Memory B cell (primary cell): Measurements from ENCODE around the gene ZSWIM6.

Source experiments
- ATAC-seq: fragments of 150-1000 bp; cut with Tn5 transposase; 2 replicates; pipeline ENCODE4 v1.10.0; 2021; ENCODE audit warnings: low read depth, mild to moderate bottlenecking, moderate library complexity
- DNase-seq, 2 donors: peaks; one replicate each; pipeline ENCODE4 v3.0.0; 2022; ENCODE audit warnings: low spot score in 2 of 2
- H3K27ac Mint-ChIP-seq: one replicate; pipeline ENCODE4 v1.8.0; 2022; ENCODE audit warnings: mild to moderate bottlenecking, moderate library complexity, mixed read lengths
- H3K27me3 Mint-ChIP-seq: one replicate; pipeline ENCODE4 v1.8.0; 2022; ENCODE audit warnings: mixed read lengths
- H3K36me3 Mint-ChIP-seq: one replicate; pipeline ENCODE4 v1.8.0; 2022; ENCODE audit warnings: mild to moderate bottlenecking, mixed read lengths
- H3K4me1 Mint-ChIP-seq: one replicate; pipeline ENCODE4 v1.8.0; 2022; ENCODE audit warnings: mixed read lengths
- H3K4me3 Mint-ChIP-seq: one replicate; pipeline ENCODE4 v1.8.0; 2022; ENCODE audit warnings: mild to moderate bottlenecking, moderate library complexity, mixed read lengths
- H3K9me3 Mint-ChIP-seq: one replicate; pipeline ENCODE4 v1.8.0; 2022; ENCODE audit warnings: mixed read lengths

Gene ZSWIM6

GRCh38 chr5:61423487-61424145 is 91.6 kb downstream of the ZSWIM6 start:
- no peaks in the 10 kb centered on the region for H3K27me3 Mint-ChIP-seq
- H3K27ac Mint-ChIP-seq: no peak overlapping the region
- H3K36me3 Mint-ChIP-seq: peaks cover 12% of the 10 kb centered on the region
- no peak for ATAC-seq
- H3K4me1 Mint-ChIP-seq: peaks cover 14% of the 10 kb centered on the region
- DNase-seq: no peak
- no peak overlapping the region for H3K4me3 Mint-ChIP-seq
- peaks cover 5% of the 10 kb centered on the region for H3K9me3 Mint-ChIP-seq

GRCh38 chr5:61425918-61426317 is 93.9 kb downstream of the ZSWIM6 start:
- Mint-ChIP-seq H3K9me3 (peaks cover 7% of the 10 kb centered on the region), H3K27me3 (no peaks in the 10 kb centered on the region), H3K36me3 (peaks cover 20% of the 10 kb centered on the region), H3K4me1 (peaks cover 22% of the 10 kb centered on the region), H3K4me3 (no peak overlapping the region), H3K27ac (no peak overlapping the region)
- no peak for ATAC-seq
- DNase-seq: no peak

- Mint-ChIP-seq H3K9me3 (peaks cover 1% of the 10 kb centered on the region), H3K4me3 (no peak overlapping the region), H3K36me3 (peaks cover 8% of the 10 kb centered on the region), H3K27ac (no peak overlapping the region), H3K4me1 (peaks cover 23% of the 10 kb centered on the region), H3K27me3 (no peaks in the 10 kb centered on the region)
- DNase-seq: no peak
- ATAC-seq: no peak
These were observed 97.8 kb downstream of the ZSWIM6 start for GRCh38 chr5:61429906-61430305.

- Mint-ChIP-seq H3K27ac (no peak overlapping the region), H3K4me3 (no peak overlapping the region), H3K27me3 (no peaks in the 10 kb centered on the region), H3K9me3 (peaks cover 1% of the 10 kb centered on the region), H3K36me3 (peaks cover 10% of the 10 kb centered on the region), H3K4me1 (peaks cover 21% of the 10 kb centered on the region)
- ATAC-seq: no peak
- DNase-seq: no peak
These were observed 100.0 kb downstream of the ZSWIM6 start for GRCh38 chr5:61431923-61432620.

GRCh38 chr5:61435368-61435767 is 103.3 kb downstream of the ZSWIM6 start:
- Mint-ChIP-seq H3K4me3 (no peak overlapping the region), H3K27ac (no peak overlapping the region), H3K4me1 (peaks cover 12% of the 10 kb centered on the region), H3K9me3 (peaks cover 4% of the 10 kb centered on the region), H3K36me3 (peaks cover 4% of the 10 kb centered on the region), H3K27me3 (no peaks in the 10 kb centered on the region)
- ATAC-seq (no peak), DNase-seq (no peak)

GRCh38 chr5:61438298-61438970 is 106.4 kb downstream of the ZSWIM6 start:
- Mint-ChIP-seq H3K36me3 (peaks cover 15% of the 10 kb centered on the region), H3K9me3 (peaks cover 16% of the 10 kb centered on the region), H3K27me3 (no peaks in the 10 kb centered on the region), H3K27ac (no peak overlapping the region), H3K4me3 (no peak overlapping the region), H3K4me1 (peaks cover 7% of the 10 kb centered on the region)
- DNase-seq (no peak), ATAC-seq (no peak)

GRCh38 chr5:61440086-61440485 is 108.0 kb downstream of the ZSWIM6 start:
- H3K36me3 Mint-ChIP-seq: peaks cover 15% of the 10 kb centered on the region
- no peaks in the 10 kb centered on the region for H3K27me3 Mint-ChIP-seq
- peaks cover 16% of the 10 kb centered on the region for H3K9me3 Mint-ChIP-seq
- H3K27ac Mint-ChIP-seq: no peak overlapping the region
- no peak for DNase-seq
- peaks cover 4% of the 10 kb centered on the region for H3K4me1 Mint-ChIP-seq
- H3K4me3 Mint-ChIP-seq: no peak overlapping the region
- no peak for ATAC-seq

GRCh38 chr5:61440596-61440995 is 108.5 kb downstream of the ZSWIM6 start:
- ATAC-seq (no peak), DNase-seq (no peak)
- H3K27ac Mint-ChIP-seq: no peak overlapping the region
- no peak overlapping the region for H3K4me3 Mint-ChIP-seq
- peaks cover 17% of the 10 kb centered on the region for H3K36me3 Mint-ChIP-seq
- H3K9me3 Mint-ChIP-seq: peaks cover 16% of the 10 kb centered on the region
- H3K4me1 Mint-ChIP-seq: peaks cover 4% of the 10 kb centered on the region
- H3K27me3 Mint-ChIP-seq: no peaks in the 10 kb centered on the region

GRCh38 chr5:61441742-61442141 is 109.7 kb downstream of the ZSWIM6 start:
- Mint-ChIP-seq H3K27me3 (no peaks in the 10 kb centered on the region), H3K9me3 (peaks cover 17% of the 10 kb centered on the region), H3K27ac (no peak overlapping the region), H3K36me3 (peaks cover 20% of the 10 kb centered on the region), H3K4me1 (peaks cover 4% of the 10 kb centered on the region), H3K4me3 (no peak overlapping the region)
- no peak for DNase-seq
- no peak for ATAC-seq

GRCh38 chr5:61447780-61448495 is 115.9 kb downstream of the ZSWIM6 start:
- H3K9me3 Mint-ChIP-seq: peaks cover 12% of the 10 kb centered on the region
- H3K4me1 Mint-ChIP-seq: peaks cover 4% of the 10 kb centered on the region
- no peak overlapping the region for H3K27ac Mint-ChIP-seq
- ATAC-seq: no peak
- H3K4me3 Mint-ChIP-seq: no peak overlapping the region
- no peak for DNase-seq
- no peaks in the 10 kb centered on the region for H3K27me3 Mint-ChIP-seq
- peaks cover 16% of the 10 kb centered on the region for H3K36me3 Mint-ChIP-seq

- H3K36me3 Mint-ChIP-seq: peaks cover 17% of the 10 kb centered on the region
- H3K9me3 Mint-ChIP-seq: peaks cover 9% of the 10 kb centered on the region
- DNase-seq (no peak), ATAC-seq (no peak)
- no peak overlapping the region for H3K4me3 Mint-ChIP-seq
- no peaks in the 10 kb centered on the region for H3K27me3 Mint-ChIP-seq
- H3K4me1 Mint-ChIP-seq: peaks cover 4% of the 10 kb centered on the region
- H3K27ac Mint-ChIP-seq: no peak overlapping the region
These were observed 117.9 kb downstream of the ZSWIM6 start for GRCh38 chr5:61449804-61450492.

GRCh38 chr5:61450493-61451279 is 118.6 kb downstream of the ZSWIM6 start:
- H3K4me1 Mint-ChIP-seq: peaks cover 8% of the 10 kb centered on the region
- H3K27me3 Mint-ChIP-seq: no peaks in the 10 kb centered on the region
- DNase-seq (no peak), ATAC-seq (no peak)
- H3K27ac Mint-ChIP-seq: no peak overlapping the region
- H3K9me3 Mint-ChIP-seq: peaks cover 9% of the 10 kb centered on the region
- H3K4me3 Mint-ChIP-seq: no peak overlapping the region
- peaks cover 15% of the 10 kb centered on the region for H3K36me3 Mint-ChIP-seq
